Panc1 (cell line): Measurements from ENCODE around the gene FLRT1.

Experiments
- POLR2AphosphoS5 ChIP-seq: IDR thresholded peaks from 2 replicates; pipeline ENCODE4 v1.6.1; 2012; ENCODE audit warnings: mild to moderate bottlenecking, low read depth, low read length, moderate library complexity
- TCF7L2 ChIP-seq: IDR thresholded peaks from 2 replicates; pipeline ENCODE4 v1.6.1; 2011; ENCODE audit warnings: mild to moderate bottlenecking, low read depth, low read length, inconsistent platforms
- TF ChIP-seq, protein P1 (sequence below): fragments of 450-650 bp; IDR thresholded peaks from 2 replicates; pipeline ENCODE4 v1.5.1; 2017; ENCODE audit warnings: mild to moderate bottlenecking

- TF ChIP-seq, protein P1, sequence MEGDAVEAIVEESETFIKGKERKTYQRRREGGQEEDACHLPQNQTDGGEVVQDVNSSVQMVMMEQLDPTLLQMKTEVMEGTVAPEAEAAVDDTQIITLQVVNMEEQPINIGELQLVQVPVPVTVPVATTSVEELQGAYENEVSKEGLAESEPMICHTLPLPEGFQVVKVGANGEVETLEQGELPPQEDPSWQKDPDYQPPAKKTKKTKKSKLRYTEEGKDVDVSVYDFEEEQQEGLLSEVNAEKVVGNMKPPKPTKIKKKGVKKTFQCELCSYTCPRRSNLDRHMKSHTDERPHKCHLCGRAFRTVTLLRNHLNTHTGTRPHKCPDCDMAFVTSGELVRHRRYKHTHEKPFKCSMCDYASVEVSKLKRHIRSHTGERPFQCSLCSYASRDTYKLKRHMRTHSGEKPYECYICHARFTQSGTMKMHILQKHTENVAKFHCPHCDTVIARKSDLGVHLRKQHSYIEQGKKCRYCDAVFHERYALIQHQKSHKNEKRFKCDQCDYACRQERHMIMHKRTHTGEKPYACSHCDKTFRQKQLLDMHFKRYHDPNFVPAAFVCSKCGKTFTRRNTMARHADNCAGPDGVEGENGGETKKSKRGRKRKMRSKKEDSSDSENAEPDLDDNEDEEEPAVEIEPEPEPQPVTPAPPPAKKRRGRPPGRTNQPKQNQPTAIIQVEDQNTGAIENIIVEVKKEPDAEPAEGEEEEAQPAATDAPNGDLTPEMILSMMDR, result no peak
- TF ChIP-seq TCF7L2 (no peak), POLR2AphosphoS5 (no peak)
Measured at GRCh38 chr11:64008283-64008913, 27.3 kb upstream of the FLRT1 start.
